Cortex of kidney (tissue), 1 donor: ENCODE data around the gene ZYG11B.
"Not testable (repeated sequence)": the region's sequence is repeated elsewhere in the genome, so short reads cannot be mapped to it uniquely, and the experiment has no call there.

ENCODE experiments used
- DNase-seq: peaks from one replicate; lab custom pipeline; 2025; lab: John Stamatoyannopoulos, UW

The ZYG11B gene

GRCh38 chr1:52756020-52756419, 29.8 kb downstream of the ZYG11B start:
- DNase-seq, result no peak

- no peak for DNase-seq
Measured at GRCh38 chr1:52759908-52760307, 33.7 kb downstream of the ZYG11B start.

GRCh38 chr1:52767596-52768280, 41.5 kb downstream of the ZYG11B start:
- no peak for DNase-seq

GRCh38 chr1:52769346-52770033, 43.2 kb downstream of the ZYG11B start:
- no peak for DNase-seq

- no peak for DNase-seq
Measured at GRCh38 chr1:52771384-52771783, 45.1 kb downstream of the ZYG11B start.

GRCh38 chr1:52786148-52786547, 59.9 kb downstream of the ZYG11B start:
- DNase-seq, result no peak

- not testable (repeated sequence) for DNase-seq
Measured at GRCh38 chr1:52790429-52790828, 64.2 kb downstream of the ZYG11B start.

GRCh38 chr1:52792036-52792435, 65.8 kb downstream of the ZYG11B start:
- no peak for DNase-seq

GRCh38 chr1:52793717-52794116, 67.5 kb downstream of the ZYG11B start:
- not testable (repeated sequence) for DNase-seq

- DNase-seq, result no peak
Measured at GRCh38 chr1:52795464-52795863, 69.2 kb downstream of the ZYG11B start.

GRCh38 chr1:52798331-52798730, 72.1 kb downstream of the ZYG11B start:
- no peak for DNase-seq

- DNase-seq, result no peak
Measured at GRCh38 chr1:52801011-52801410, 74.8 kb downstream of the ZYG11B start.

GRCh38 chr1:52804083-52804482, 77.8 kb downstream of the ZYG11B start:
- not testable (repeated sequence) for DNase-seq

GRCh38 chr1:52814465-52814864, 88.2 kb downstream of the ZYG11B start:
- DNase-seq, result no peak

GRCh38 chr1:52820830-52821229, 94.6 kb downstream of the ZYG11B start:
- not testable (repeated sequence) for DNase-seq

- no peak for DNase-seq
Measured at GRCh38 chr1:52825868-52826267, 99.6 kb downstream of the ZYG11B start.

- no peak for DNase-seq
Measured at GRCh38 chr1:52834798-52835197, 108.5 kb downstream of the ZYG11B start.

- no peak for DNase-seq
Measured at GRCh38 chr1:52836035-52836434, 109.8 kb downstream of the ZYG11B start.

- DNase-seq, result not testable (repeated sequence)
Measured at GRCh38 chr1:52839175-52839574, 112.9 kb downstream of the ZYG11B start.

GRCh38 chr1:52842643-52843310, 116.5 kb downstream of the ZYG11B start, which contains the start of gene ZYG11A:
ZYG11A (plus strand) TSS chr1:52842760; CDS start chr1:52842884, 124 bp downstream.
- DNase-seq, result no peak

- not testable (repeated sequence) for DNase-seq
Measured at GRCh38 chr1:52845119-52845518, 118.9 kb downstream of the ZYG11B start.

- no peak for DNase-seq
Measured at GRCh38 chr1:52848423-52848822, 122.2 kb downstream of the ZYG11B start.

- DNase-seq, result no peak
Measured at GRCh38 chr1:52850951-52851350, 124.7 kb downstream of the ZYG11B start.
